HG03460 (cell line): Measurements from ENCODE around the gene TMTC4.

Source experiments
- ATAC-seq: cut with Tn5 transposase; IDR thresholded peaks from one replicate; pipeline ENCODE4 v1.9.1; 2021; ENCODE audit not compliant: unreplicated experiment

The TMTC4 gene

GRCh38 chr13:100667894-100668293 is 6.7 kb downstream of the TMTC4 start:
- ATAC-seq, result no peak

GRCh38 chr13:100666124-100666523 is 8.5 kb downstream of the TMTC4 start:
- no peak for ATAC-seq

- no peak for ATAC-seq
Measured at GRCh38 chr13:100665403-100665802, 9.2 kb downstream of the TMTC4 start.

GRCh38 chr13:100664171-100664900 is 10.3 kb downstream of the TMTC4 start:
- ATAC-seq, result no peak

- no peak for ATAC-seq
Measured at GRCh38 chr13:100662468-100663211, 12.0 kb downstream of the TMTC4 start.

GRCh38 chr13:100660761-100661160 is 13.8 kb downstream of the TMTC4 start:
- no peak for ATAC-seq

GRCh38 chr13:100659578-100659977 is 15.0 kb downstream of the TMTC4 start:
- ATAC-seq, result no peak

- peak; percentile 86 for ATAC-seq
Measured at GRCh38 chr13:100658363-100658762, 16.2 kb downstream of the TMTC4 start.

- ATAC-seq, result peak; percentile 16
Measured at GRCh38 chr13:100657881-100658315, 16.7 kb downstream of the TMTC4 start.

GRCh38 chr13:100652510-100652909 is 22.1 kb downstream of the TMTC4 start:
- ATAC-seq, result no peak

- no peak for ATAC-seq
Measured at GRCh38 chr13:100650326-100650725, 24.3 kb downstream of the TMTC4 start.

GRCh38 chr13:100648354-100648753 is 26.2 kb downstream of the TMTC4 start:
- ATAC-seq, result no peak

- no peak for ATAC-seq
Measured at GRCh38 chr13:100646871-100647270, 27.7 kb downstream of the TMTC4 start.

- no peak for ATAC-seq
Measured at GRCh38 chr13:100646030-100646673, 28.4 kb downstream of the TMTC4 start.

GRCh38 chr13:100645382-100645781 is 29.2 kb downstream of the TMTC4 start:
- no peak for ATAC-seq

- no peak for ATAC-seq
Measured at GRCh38 chr13:100644371-100644770, 30.2 kb downstream of the TMTC4 start.

GRCh38 chr13:100637796-100638195 is 36.8 kb downstream of the TMTC4 start:
- ATAC-seq, result no peak

GRCh38 chr13:100637380-100637779 is 37.2 kb downstream of the TMTC4 start:
- ATAC-seq, result no peak

- ATAC-seq, result no peak
Measured at GRCh38 chr13:100636441-100636840, 38.2 kb downstream of the TMTC4 start.

- ATAC-seq, result no peak
Measured at GRCh38 chr13:100636004-100636403, 38.6 kb downstream of the TMTC4 start.

- no peak for ATAC-seq
Measured at GRCh38 chr13:100634696-100635095, 39.9 kb downstream of the TMTC4 start.

GRCh38 chr13:100633461-100633860 is 41.1 kb downstream of the TMTC4 start:
- no peak for ATAC-seq
